ENCODE data around the gene CCDC175.

CCDC175 gene

GRCh38 chr14:59481407-59481806 lies 95.2 kb downstream of the CCDC175 start:
- H3K4me3 Mint-ChIP-seq = no peak overlapping the region
- peaks cover 48% of the 10 kb centered on the region for H3K4me1 Mint-ChIP-seq
- ATAC-seq = no peak
- H3K27ac Mint-ChIP-seq = peak overlapping the region; percentile 48
- peaks cover 4% of the 10 kb centered on the region for H3K36me3 Mint-ChIP-seq
- no peaks in the 10 kb centered on the region for H3K27me3 Mint-ChIP-seq
- H3K9me3 Mint-ChIP-seq = no peaks in the 10 kb centered on the region

- peaks cover 41% of the 10 kb centered on the region for H3K4me1 Mint-ChIP-seq
- H3K4me3 Mint-ChIP-seq = no peak overlapping the region
- H3K27me3 Mint-ChIP-seq = no peaks in the 10 kb centered on the region
- no peak for ATAC-seq
- peaks cover 7% of the 10 kb centered on the region for H3K36me3 Mint-ChIP-seq
- H3K27ac Mint-ChIP-seq = no peak overlapping the region
- no peaks in the 10 kb centered on the region for H3K9me3 Mint-ChIP-seq
Observed at GRCh38 chr14:59480166-59480565, 96.4 kb downstream of the CCDC175 start.

- Mint-ChIP-seq H3K4me3 (no peak overlapping the region), H3K9me3 (no peaks in the 10 kb centered on the region), H3K4me1 (peaks cover 37% of the 10 kb centered on the region), H3K27me3 (no peaks in the 10 kb centered on the region), H3K27ac (no peak overlapping the region), H3K36me3 (peaks cover 10% of the 10 kb centered on the region)
- ATAC-seq = no peak
Observed at GRCh38 chr14:59478540-59478939, 98.1 kb downstream of the CCDC175 start.

GRCh38 chr14:59475709-59476108 lies 100.9 kb downstream of the CCDC175 start:
- no peak for ATAC-seq
- Mint-ChIP-seq H3K9me3 (no peaks in the 10 kb centered on the region), H3K4me3 (no peak overlapping the region), H3K27ac (no peak overlapping the region), H3K36me3 (peaks cover 18% of the 10 kb centered on the region), H3K4me1 (peaks cover 9% of the 10 kb centered on the region), H3K27me3 (no peaks in the 10 kb centered on the region)

GRCh38 chr14:59474172-59474571 lies 102.4 kb downstream of the CCDC175 start:
- H3K9me3 Mint-ChIP-seq = no peaks in the 10 kb centered on the region
- no peaks in the 10 kb centered on the region for H3K4me1 Mint-ChIP-seq
- H3K4me3 Mint-ChIP-seq = no peak overlapping the region
- peaks cover 18% of the 10 kb centered on the region for H3K36me3 Mint-ChIP-seq
- H3K27ac Mint-ChIP-seq = no peak overlapping the region
- no peak for ATAC-seq
- no peaks in the 10 kb centered on the region for H3K27me3 Mint-ChIP-seq

GRCh38 chr14:59465316-59466135 lies 111.1 kb downstream of the CCDC175 start, which contains the start of gene GPR135:
Gene GPR135 (minus strand): TSS chr14:59465380. CDS start chr14:59465226, 154 bp downstream.
- Mint-ChIP-seq H3K4me3 (peak within 1 kb of the TSS; percentile 89), H3K27me3 (no peaks in the 10 kb centered on the region), H3K4me1 (peaks cover 8% of the 10 kb centered on the region), H3K36me3 (peaks cover 7% of the 10 kb centered on the region), H3K9me3 (no peaks in the 10 kb centered on the region), H3K27ac (peak within 1 kb of the TSS; percentile 65)
- peak; percentile 77 for ATAC-seq

GRCh38 chr14:59464486-59465315 lies 111.9 kb downstream of the CCDC175 start:
- ATAC-seq = peak; percentile 86
- peak overlapping the region; percentile 65 for H3K27ac Mint-ChIP-seq

GRCh38 chr14:59463787-59464485 lies 112.7 kb downstream of the CCDC175 start:
- H3K27me3 Mint-ChIP-seq = no peaks in the 10 kb centered on the region
- H3K9me3 Mint-ChIP-seq = no peaks in the 10 kb centered on the region
- peak overlapping the region; percentile 89 for H3K4me3 Mint-ChIP-seq
- peak overlapping the region; percentile 65 for H3K27ac Mint-ChIP-seq
- H3K4me1 Mint-ChIP-seq = peaks cover 8% of the 10 kb centered on the region
- H3K36me3 Mint-ChIP-seq = peaks cover 16% of the 10 kb centered on the region
- ATAC-seq = peak; percentile 64

More at GRCh38 chr14:59464486-59465315, 111.9 kb downstream of the CCDC175 start:
- no peaks in the 10 kb centered on the region for H3K27me3 Mint-ChIP-seq
- H3K4me3 Mint-ChIP-seq = peak overlapping the region; percentile 89
- H3K36me3 Mint-ChIP-seq = peaks cover 15% of the 10 kb centered on the region
- H3K4me1 Mint-ChIP-seq = peaks cover 8% of the 10 kb centered on the region
- H3K9me3 Mint-ChIP-seq = no peaks in the 10 kb centered on the region

- Mint-ChIP-seq H3K4me3 (no peak overlapping the region), H3K27me3 (no peaks in the 10 kb centered on the region), H3K27ac (no peak overlapping the region), H3K4me1 (peaks cover 8% of the 10 kb centered on the region), H3K9me3 (peaks cover 5% of the 10 kb centered on the region), H3K36me3 (peaks cover 31% of the 10 kb centered on the region)
- no peak for ATAC-seq
Observed at GRCh38 chr14:59461891-59462290, 114.7 kb downstream of the CCDC175 start.

GRCh38 chr14:59460378-59460777 lies 116.2 kb downstream of the CCDC175 start:
- no peak for ATAC-seq
- peaks cover 5% of the 10 kb centered on the region for H3K9me3 Mint-ChIP-seq
- H3K4me3 Mint-ChIP-seq = no peak overlapping the region
- H3K27ac Mint-ChIP-seq = no peak overlapping the region
- no peaks in the 10 kb centered on the region for H3K27me3 Mint-ChIP-seq
- peaks cover 8% of the 10 kb centered on the region for H3K4me1 Mint-ChIP-seq
- peaks cover 44% of the 10 kb centered on the region for H3K36me3 Mint-ChIP-seq

- ATAC-seq = no peak
- H3K27me3 Mint-ChIP-seq = no peaks in the 10 kb centered on the region
- no peaks in the 10 kb centered on the region for H3K4me1 Mint-ChIP-seq
- H3K4me3 Mint-ChIP-seq = no peak overlapping the region
- H3K9me3 Mint-ChIP-seq = peaks cover 5% of the 10 kb centered on the region
- H3K36me3 Mint-ChIP-seq = peaks cover 63% of the 10 kb centered on the region
- H3K27ac Mint-ChIP-seq = no peak overlapping the region
Observed at GRCh38 chr14:59458486-59458885, 118.1 kb downstream of the CCDC175 start.

GRCh38 chr14:59455411-59455810 lies 121.2 kb downstream of the CCDC175 start:
- no peak overlapping the region for H3K4me3 Mint-ChIP-seq
- peaks cover 65% of the 10 kb centered on the region for H3K36me3 Mint-ChIP-seq
- H3K9me3 Mint-ChIP-seq = peaks cover 5% of the 10 kb centered on the region
- no peak overlapping the region for H3K27ac Mint-ChIP-seq
- no peaks in the 10 kb centered on the region for H3K27me3 Mint-ChIP-seq
- H3K4me1 Mint-ChIP-seq = no peaks in the 10 kb centered on the region
- ATAC-seq = no peak

Data from stimulated activated memory B cell treated with anti-CD40 and anti-IgM and Interleukin-4, amounts not matched to agents 10 μg/mL and 1 μg/mL and 100 μg/mL, for 72 hours (primary cell).